ENCODE data around the gene TMC5.

The TMC5 gene

DNA sequence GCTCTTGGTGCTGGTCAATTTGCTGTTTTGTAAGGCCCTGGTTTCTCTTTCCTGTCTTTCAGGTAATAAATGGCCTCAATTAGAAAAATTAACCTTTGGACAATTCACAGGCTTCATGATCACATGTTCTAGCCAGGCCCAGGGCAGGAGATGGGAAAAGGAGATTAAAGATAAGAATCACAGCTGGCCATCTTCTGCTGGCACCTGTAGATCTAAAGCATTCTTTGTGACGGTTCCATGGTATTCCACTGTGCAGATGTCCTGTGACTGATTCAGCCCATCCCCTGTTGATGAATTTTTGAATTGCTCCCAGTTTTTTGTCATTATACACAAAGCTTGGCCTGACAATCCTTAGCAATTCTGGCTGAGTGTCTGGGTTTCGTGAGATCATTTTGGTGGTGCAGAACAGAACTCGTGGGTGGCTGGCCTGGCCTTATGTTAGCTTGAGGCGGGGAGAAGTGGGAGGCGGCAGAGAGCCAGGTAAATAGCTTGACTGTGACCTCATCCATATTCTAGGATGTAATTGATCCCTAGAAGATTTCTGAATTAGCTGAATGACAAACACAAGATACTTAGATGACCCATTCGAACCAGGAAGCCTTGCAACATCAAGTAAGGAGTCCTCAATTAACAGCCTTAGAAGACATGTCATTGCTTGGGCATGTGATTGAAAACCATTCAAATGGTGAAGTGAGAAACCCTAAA is 14.1 kb downstream of the TMC5 start:
- no peak overlapping the region for H2AFZ ChIP-seq (ENCODE audit: low read length, unreplicated experiment)
- H3K27me3 ChIP-seq (ENCODE audit: insufficient read depth, low read length) = peaks cover 62% of the 10 kb centered on the region
- no peak overlapping the region for H3K27ac ChIP-seq (ENCODE audit: low read depth, low read length)
- no peaks in the 10 kb centered on the region for H3K79me2 ChIP-seq (ENCODE audit: control insufficient read depth, insufficient read depth, low read length, unreplicated experiment)
- no peaks in the 10 kb centered on the region for H3K4me1 ChIP-seq (ENCODE audit: control insufficient read depth, insufficient read depth, low read length, unreplicated experiment)
- no peaks in the 10 kb centered on the region for H3K36me3 ChIP-seq (ENCODE audit: insufficient read depth, low read length)
- no peak overlapping the region for H3K4me3 ChIP-seq (ENCODE audit: low read depth, low read length)

GRCh38 chr16:19432429-19432828 is 14.7 kb downstream of the TMC5 start:
- H3K27me3 ChIP-seq (ENCODE audit: insufficient read depth, low read length) = peaks cover 63% of the 10 kb centered on the region
- H3K79me2 ChIP-seq (ENCODE audit: control insufficient read depth, insufficient read depth, low read length, unreplicated experiment) = no peaks in the 10 kb centered on the region
- H3K36me3 ChIP-seq (ENCODE audit: insufficient read depth, low read length) = no peaks in the 10 kb centered on the region
- no peak overlapping the region for H2AFZ ChIP-seq (ENCODE audit: low read length, unreplicated experiment)
- no peaks in the 10 kb centered on the region for H3K4me1 ChIP-seq (ENCODE audit: control insufficient read depth, insufficient read depth, low read length, unreplicated experiment)
- H3K27ac ChIP-seq (ENCODE audit: low read depth, low read length) = no peak overlapping the region
- H3K4me3 ChIP-seq (ENCODE audit: low read depth, low read length) = no peak overlapping the region

GRCh38 chr16:19434584-19434983 is 16.9 kb downstream of the TMC5 start:
- no peaks in the 10 kb centered on the region for H3K36me3 ChIP-seq (ENCODE audit: insufficient read depth, low read length)
- H2AFZ ChIP-seq (ENCODE audit: low read length, unreplicated experiment) = no peak overlapping the region
- H3K79me2 ChIP-seq (ENCODE audit: control insufficient read depth, insufficient read depth, low read length, unreplicated experiment) = no peaks in the 10 kb centered on the region
- H3K27ac ChIP-seq (ENCODE audit: low read depth, low read length) = no peak overlapping the region
- H3K27me3 ChIP-seq (ENCODE audit: insufficient read depth, low read length) = peaks cover 59% of the 10 kb centered on the region
- no peak overlapping the region for H3K4me3 ChIP-seq (ENCODE audit: low read depth, low read length)
- no peaks in the 10 kb centered on the region for H3K4me1 ChIP-seq (ENCODE audit: control insufficient read depth, insufficient read depth, low read length, unreplicated experiment)

- Histone ChIP-seq H3K27me3 (ENCODE audit: insufficient read depth, low read length) (peaks cover 62% of the 10 kb centered on the region), H3K27ac (ENCODE audit: low read depth, low read length) (no peak overlapping the region), H2AFZ (ENCODE audit: low read length, unreplicated experiment) (no peak overlapping the region), H3K4me3 (ENCODE audit: low read depth, low read length) (no peak overlapping the region), H3K4me1 (ENCODE audit: control insufficient read depth, insufficient read depth, low read length, unreplicated experiment) (no peaks in the 10 kb centered on the region), H3K36me3 (ENCODE audit: insufficient read depth, low read length) (no peaks in the 10 kb centered on the region), H3K79me2 (ENCODE audit: control insufficient read depth, insufficient read depth, low read length, unreplicated experiment) (no peaks in the 10 kb centered on the region)
Measured at GRCh38 chr16:19436540-19436939, 18.9 kb downstream of the TMC5 start.

DNA sequence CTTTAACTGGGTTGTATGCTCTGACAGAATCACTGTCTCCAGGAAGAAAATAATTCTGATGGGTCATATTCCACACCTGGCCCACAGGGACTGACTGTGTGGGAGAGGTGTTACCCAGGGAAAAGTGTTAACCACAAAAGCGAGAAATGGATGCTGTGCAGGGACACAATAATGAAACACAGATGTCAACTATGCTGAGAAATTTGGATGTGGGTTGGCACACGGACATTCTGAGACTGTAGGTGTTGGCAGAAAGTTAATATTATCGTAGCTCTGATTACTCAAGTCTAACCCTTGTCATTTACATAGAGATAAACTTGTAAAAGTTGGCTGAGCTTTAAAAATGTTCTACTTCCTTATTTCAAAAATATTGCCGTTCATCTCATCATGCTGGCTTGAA is 19.6 kb downstream of the TMC5 start:
- Histone ChIP-seq H3K4me1 (ENCODE audit: control insufficient read depth, insufficient read depth, low read length, unreplicated experiment) (no peaks in the 10 kb centered on the region), H3K4me3 (ENCODE audit: low read depth, low read length) (no peak overlapping the region)

DNA sequence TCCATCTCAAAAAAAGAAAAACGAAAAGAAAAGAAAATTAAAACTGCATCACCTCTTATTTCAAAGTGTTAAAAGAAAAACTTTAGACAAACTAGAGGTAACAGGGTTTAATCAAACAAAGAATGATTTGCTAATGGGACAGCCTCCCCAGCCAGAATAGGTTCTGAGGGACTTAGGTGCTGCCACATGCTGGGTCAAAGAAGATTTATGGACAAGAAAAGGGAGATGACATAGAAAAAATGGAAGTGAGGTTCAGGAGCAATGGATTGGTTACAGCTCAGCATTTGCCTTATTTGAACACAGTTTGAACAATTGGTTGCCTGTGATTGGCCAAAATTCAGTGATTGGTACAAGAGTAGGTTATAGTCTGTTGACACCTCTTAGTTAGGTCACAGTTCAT is 21.1 kb downstream of the TMC5 start:
- Histone ChIP-seq H3K27ac (ENCODE audit: low read depth, low read length) (no peak overlapping the region), H3K79me2 (ENCODE audit: control insufficient read depth, insufficient read depth, low read length, unreplicated experiment) (no peaks in the 10 kb centered on the region), H2AFZ (ENCODE audit: low read length, unreplicated experiment) (no peak overlapping the region), H3K27me3 (ENCODE audit: insufficient read depth, low read length) (peaks cover 70% of the 10 kb centered on the region), H3K4me3 (ENCODE audit: low read depth, low read length) (no peak overlapping the region), H3K36me3 (ENCODE audit: insufficient read depth, low read length) (no peaks in the 10 kb centered on the region), H3K4me1 (ENCODE audit: control insufficient read depth, insufficient read depth, low read length, unreplicated experiment) (no peaks in the 10 kb centered on the region)

More for the DNA sequence above, 19.6 kb downstream of the TMC5 start:
- Histone ChIP-seq H3K36me3 (ENCODE audit: insufficient read depth, low read length) (no peaks in the 10 kb centered on the region), H3K27me3 (ENCODE audit: insufficient read depth, low read length) (peaks cover 61% of the 10 kb centered on the region), H3K27ac (ENCODE audit: low read depth, low read length) (no peak overlapping the region), H3K79me2 (ENCODE audit: control insufficient read depth, insufficient read depth, low read length, unreplicated experiment) (no peaks in the 10 kb centered on the region), H2AFZ (ENCODE audit: low read length, unreplicated experiment) (no peak overlapping the region)

GRCh38 chr16:19439483-19439882 is 21.8 kb downstream of the TMC5 start:
- Histone ChIP-seq H3K4me3 (ENCODE audit: low read depth, low read length) (no peak overlapping the region), H3K4me1 (ENCODE audit: control insufficient read depth, insufficient read depth, low read length, unreplicated experiment) (no peaks in the 10 kb centered on the region), H3K27me3 (ENCODE audit: insufficient read depth, low read length) (peaks cover 77% of the 10 kb centered on the region), H2AFZ (ENCODE audit: low read length, unreplicated experiment) (no peak overlapping the region), H3K79me2 (ENCODE audit: control insufficient read depth, insufficient read depth, low read length, unreplicated experiment) (no peaks in the 10 kb centered on the region), H3K36me3 (ENCODE audit: insufficient read depth, low read length) (no peaks in the 10 kb centered on the region), H3K27ac (ENCODE audit: low read depth, low read length) (no peak overlapping the region)

DNA sequence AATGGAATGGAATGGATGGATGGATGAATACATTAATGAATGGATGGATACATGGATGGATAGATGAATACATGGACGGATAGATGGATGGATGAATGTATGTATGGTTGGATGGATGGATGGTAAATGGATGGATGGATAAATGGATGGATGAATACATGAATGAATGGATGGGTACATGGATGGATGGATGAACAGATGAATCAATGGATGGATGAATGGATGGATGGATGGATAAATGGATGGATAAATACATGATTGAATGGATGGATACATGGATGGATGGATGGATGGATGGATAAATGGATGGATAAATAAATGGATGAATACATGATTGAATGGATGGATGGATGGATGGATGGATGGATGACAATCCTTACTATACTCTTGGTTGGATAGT is 26.0 kb downstream of the TMC5 start:
- Histone ChIP-seq H3K4me1 (ENCODE audit: control insufficient read depth, insufficient read depth, low read length, unreplicated experiment) (no peaks in the 10 kb centered on the region), H3K4me3 (ENCODE audit: low read depth, low read length) (no peak overlapping the region), H3K36me3 (ENCODE audit: insufficient read depth, low read length) (no peaks in the 10 kb centered on the region), H3K27ac (ENCODE audit: low read depth, low read length) (no peak overlapping the region), H2AFZ (ENCODE audit: low read length, unreplicated experiment) (no peak overlapping the region), H3K27me3 (ENCODE audit: insufficient read depth, low read length) (peaks cover 61% of the 10 kb centered on the region), H3K79me2 (ENCODE audit: control insufficient read depth, insufficient read depth, low read length, unreplicated experiment) (no peaks in the 10 kb centered on the region)

- H3K79me2 ChIP-seq (ENCODE audit: control insufficient read depth, insufficient read depth, low read length, unreplicated experiment) = no peaks in the 10 kb centered on the region
- H3K27ac ChIP-seq (ENCODE audit: low read depth, low read length) = no peak overlapping the region
- H3K27me3 ChIP-seq (ENCODE audit: insufficient read depth, low read length) = peaks cover 63% of the 10 kb centered on the region
- no peaks in the 10 kb centered on the region for H3K36me3 ChIP-seq (ENCODE audit: insufficient read depth, low read length)
- H3K4me1 ChIP-seq (ENCODE audit: control insufficient read depth, insufficient read depth, low read length, unreplicated experiment) = no peaks in the 10 kb centered on the region
- H2AFZ ChIP-seq (ENCODE audit: low read length, unreplicated experiment) = no peak overlapping the region
- H3K4me3 ChIP-seq (ENCODE audit: low read depth, low read length) = no peak overlapping the region
Measured at GRCh38 chr16:19446300-19446846, 28.7 kb downstream of the TMC5 start.

DNA sequence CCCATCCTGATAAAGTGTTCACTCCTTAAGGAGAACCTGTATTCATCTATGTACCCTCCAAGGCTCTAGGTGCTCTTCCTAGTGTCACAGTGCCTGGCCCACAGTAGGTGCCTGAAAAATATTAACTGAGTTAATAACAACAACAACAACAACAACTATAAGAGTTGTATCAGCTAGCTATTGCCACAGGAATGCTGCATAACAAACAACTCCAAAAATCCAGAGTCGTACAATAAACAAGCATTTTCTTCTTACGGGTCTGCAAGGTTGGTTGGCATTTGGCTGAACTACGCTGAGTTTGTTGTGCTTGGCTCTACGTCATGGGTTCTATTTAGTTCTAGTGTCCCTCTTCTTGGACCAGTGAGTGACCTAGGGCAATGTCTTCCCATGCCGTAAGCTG is 29.2 kb downstream of the TMC5 start:
- Histone ChIP-seq H3K36me3 (ENCODE audit: insufficient read depth, low read length) (no peaks in the 10 kb centered on the region), H2AFZ (ENCODE audit: low read length, unreplicated experiment) (no peak overlapping the region), H3K79me2 (ENCODE audit: control insufficient read depth, insufficient read depth, low read length, unreplicated experiment) (no peaks in the 10 kb centered on the region), H3K4me3 (ENCODE audit: low read depth, low read length) (no peak overlapping the region), H3K27me3 (ENCODE audit: insufficient read depth, low read length) (peaks cover 66% of the 10 kb centered on the region), H3K4me1 (ENCODE audit: control insufficient read depth, insufficient read depth, low read length, unreplicated experiment) (no peaks in the 10 kb centered on the region), H3K27ac (ENCODE audit: low read depth, low read length) (no peak overlapping the region)

- H2AFZ ChIP-seq (ENCODE audit: low read length, unreplicated experiment) = no peak overlapping the region
- no peaks in the 10 kb centered on the region for H3K36me3 ChIP-seq (ENCODE audit: insufficient read depth, low read length)
Measured at GRCh38 chr16:19450186-19450585, 32.5 kb downstream of the TMC5 start.

More at GRCh38 chr16:19450186-19450585, 32.5 kb downstream of the TMC5 start:
- H3K4me1 ChIP-seq (ENCODE audit: control insufficient read depth, insufficient read depth, low read length, unreplicated experiment) = no peaks in the 10 kb centered on the region
- no peaks in the 10 kb centered on the region for H3K79me2 ChIP-seq (ENCODE audit: control insufficient read depth, insufficient read depth, low read length, unreplicated experiment)
- peaks cover 48% of the 10 kb centered on the region for H3K27me3 ChIP-seq (ENCODE audit: insufficient read depth, low read length)
- H3K4me3 ChIP-seq (ENCODE audit: low read depth, low read length) = no peak overlapping the region
- no peak overlapping the region for H3K27ac ChIP-seq (ENCODE audit: low read depth, low read length)
